Left lung (tissue), 10 donors: ENCODE measurements around the gene WRNIP1. TPM values are rescaled to one million over a fixed set of nuclear protein-coding genes. Genes with fewer than 3 reads are reported as not detected.

Experiments used
- ATAC-seq: fragments of 200-7000 bp; cut with Tn5 transposase; one replicate; pipeline ENCODE4 v1.9.1; 2020; ENCODE audit warnings: moderate library complexity
- DNase-seq, 4 donors: peaks; one replicate each; pipeline ENCODE4 v3.0.0-alpha.2; 2013 to 2020
- H3K27ac ChIP-seq, 2 donors: fragments of 200-600 bp; sonication (generic) in 1 of 2; one replicate each; pipeline versions ENCODE4 v1.5.0 to v1.8.0; 2020 to 2021
- H3K27me3 ChIP-seq, 2 donors: fragments of 200-600 bp; sonication (generic) in 1 of 2; one replicate each; pipeline versions ENCODE4 v1.5.0 to v1.8.0; 2020 to 2021
- H3K36me3 ChIP-seq, 2 donors: fragments of 200-600 bp; sonication (generic) in 1 of 2; one replicate each; pipeline versions ENCODE4 v1.5.0 to v1.8.0; 2020 to 2021
- H3K4me1 ChIP-seq, 2 donors: fragments of 200-600 bp; one replicate each; pipeline ENCODE4 v1.8.0; 2021
- H3K4me3 ChIP-seq, 2 donors: fragments of 200-600 bp; sonication (generic) in 1 of 2; one replicate each; pipeline versions ENCODE4 v1.5.0 to v1.8.0; 2020 to 2021; ENCODE audit warnings: mild to moderate bottlenecking in 1 of 2
- H3K9me3 ChIP-seq, 2 donors: fragments of 200-600 bp; sonication (generic) in 1 of 2; one replicate each; pipeline versions ENCODE4 v1.5.0 to v1.8.0; 2020 to 2021
- intact Hi-C, 2 donors: fragments of 100-400 bp; cut with DNase I; formaldehyde crosslinking; loops; one replicate each; pipeline versions ENCODE4 v1.11.2 to v1.14.2; 2022
- polyA plus RNA-seq, 6 donors: library from polyadenylated mRNA; unstranded; fragments of 120-200 nt; gene quantifications; one replicate each; pipeline ENCODE4 v1.2.1, GENCODE V29; 2013; ENCODE audit not compliant: insufficient read length in 6 of 6
- total RNA-seq, 2 donors: library from RNA; stranded (reverse); fragmentation: NEBNext Ultra II Directional; extraction: Animal tissue kit (Norgen Biotek cat#: 25700); gene quantifications; one replicate each; pipeline ENCODE4 v1.2.1, GENCODE V29; 2021
- TF ChIP-seq, protein P1 (sequence below), 2 donors: fragments of 200-600 bp; sonication (generic) in 1 of 2; IDR thresholded peaks; one replicate each; pipeline versions ENCODE4 v1.5.0 to v1.8.0; 2021; ENCODE audit warnings: antibody characterized with exemption in 2 of 2
- donor health status: DM: no; HTN: yes; CAD: no.
- donor health status: DM: no; HTN: no; CAD: no.

Gene WRNIP1
- total and polyA plus RNA-seq, 8 donors, result 34.9 to 51.6 (median 49.0) TPM

- peak overlapping the region; percentile 11 to 58 for H3K27ac ChIP-seq
- H3K27me3 ChIP-seq, result no peaks in the 10 kb centered on the region
- intact Hi-C loops, result no loop called here
- peaks cover 0 to 13% of the 10 kb centered on the region in 2 donors for H3K4me1 ChIP-seq
- H3K9me3 ChIP-seq, result no peaks in the 10 kb centered on the region
- peaks cover 0 to 65% of the 10 kb centered on the region in 2 donors for H3K36me3 ChIP-seq
- peak; percentile 58 for ATAC-seq
- TF ChIP-seq, protein P1, sequence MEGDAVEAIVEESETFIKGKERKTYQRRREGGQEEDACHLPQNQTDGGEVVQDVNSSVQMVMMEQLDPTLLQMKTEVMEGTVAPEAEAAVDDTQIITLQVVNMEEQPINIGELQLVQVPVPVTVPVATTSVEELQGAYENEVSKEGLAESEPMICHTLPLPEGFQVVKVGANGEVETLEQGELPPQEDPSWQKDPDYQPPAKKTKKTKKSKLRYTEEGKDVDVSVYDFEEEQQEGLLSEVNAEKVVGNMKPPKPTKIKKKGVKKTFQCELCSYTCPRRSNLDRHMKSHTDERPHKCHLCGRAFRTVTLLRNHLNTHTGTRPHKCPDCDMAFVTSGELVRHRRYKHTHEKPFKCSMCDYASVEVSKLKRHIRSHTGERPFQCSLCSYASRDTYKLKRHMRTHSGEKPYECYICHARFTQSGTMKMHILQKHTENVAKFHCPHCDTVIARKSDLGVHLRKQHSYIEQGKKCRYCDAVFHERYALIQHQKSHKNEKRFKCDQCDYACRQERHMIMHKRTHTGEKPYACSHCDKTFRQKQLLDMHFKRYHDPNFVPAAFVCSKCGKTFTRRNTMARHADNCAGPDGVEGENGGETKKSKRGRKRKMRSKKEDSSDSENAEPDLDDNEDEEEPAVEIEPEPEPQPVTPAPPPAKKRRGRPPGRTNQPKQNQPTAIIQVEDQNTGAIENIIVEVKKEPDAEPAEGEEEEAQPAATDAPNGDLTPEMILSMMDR (IDR thresholded peaks at IDR 0.05), result no peak
- no peak for DNase-seq
- no peak overlapping the region for H3K4me3 ChIP-seq
These were observed 18.2 kb downstream of the WRNIP1 start for GRCh38 chr6:2783188-2783963.

DNA sequence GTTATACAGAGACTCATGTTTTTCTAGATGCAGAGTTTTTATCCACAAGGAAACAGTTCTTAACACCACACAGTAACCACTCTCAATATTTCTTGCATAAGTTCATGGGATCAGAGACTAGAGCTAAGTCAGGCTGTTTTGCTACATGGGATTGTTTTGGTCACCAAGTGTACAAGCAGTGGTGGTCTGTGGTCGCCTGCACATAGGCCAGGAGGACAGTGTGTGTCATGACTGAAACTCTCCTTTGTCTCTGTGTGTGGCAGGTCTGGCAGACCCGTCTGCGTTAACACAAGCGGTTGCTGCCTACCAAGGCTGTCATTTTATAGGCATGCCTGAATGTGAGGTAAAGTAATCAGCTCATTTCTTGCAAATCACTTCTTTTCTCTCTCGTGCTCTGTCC is 18.9 kb downstream of the WRNIP1 start:
- Histone ChIP-seq H3K4me1 (peaks cover 0 to 13% of the 10 kb centered on the region in 2 donors), H3K4me3 (no peak overlapping the region), H3K9me3 (no peaks in the 10 kb centered on the region), H3K27me3 (no peaks in the 10 kb centered on the region), H3K36me3 (peaks cover 0 to 59% of the 10 kb centered on the region in 2 donors), H3K27ac (peak overlapping the region; percentile 11 to 16)
- intact Hi-C loops, result no loop called here
- ATAC-seq (peak; percentile 6), DNase-seq (no peak)
- TF ChIP-seq, protein P1 (IDR thresholded peaks at IDR 0.05), result no peak

DNA sequence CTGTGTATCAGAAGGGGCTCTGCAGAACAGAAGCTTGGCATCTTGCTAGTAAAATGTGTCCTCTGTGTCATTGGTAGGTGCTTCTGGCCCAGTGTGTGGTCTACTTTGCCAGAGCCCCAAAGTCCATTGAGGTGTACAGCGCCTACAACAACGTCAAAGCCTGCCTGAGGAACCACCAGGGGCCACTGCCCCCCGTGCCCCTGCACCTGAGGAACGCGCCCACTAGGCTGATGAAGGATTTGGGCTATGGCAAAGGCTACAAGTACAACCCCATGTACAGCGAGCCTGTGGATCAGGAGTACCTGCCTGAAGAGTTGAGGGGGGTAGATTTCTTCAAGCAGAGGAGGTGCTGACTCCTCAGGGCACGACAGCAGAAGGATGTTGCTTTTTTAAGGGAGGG is 19.7 kb downstream of the WRNIP1 start:
- H3K27me3 ChIP-seq, result no peaks in the 10 kb centered on the region
- intact Hi-C loops, result no loop called here
- H3K36me3 ChIP-seq, result peaks cover 0 to 50% of the 10 kb centered on the region in 2 donors
- DNase-seq (no peak), ATAC-seq (no peak)
- H3K4me1 ChIP-seq, result peaks cover 0 to 13% of the 10 kb centered on the region in 2 donors
- H3K9me3 ChIP-seq, result no peaks in the 10 kb centered on the region
- peak overlapping the region in 1 of 2 donors; percentile 16 for H3K27ac ChIP-seq
- H3K4me3 ChIP-seq, result no peak overlapping the region
- TF ChIP-seq, protein P1 (IDR thresholded peaks at IDR 0.05), result no peak

DNA sequence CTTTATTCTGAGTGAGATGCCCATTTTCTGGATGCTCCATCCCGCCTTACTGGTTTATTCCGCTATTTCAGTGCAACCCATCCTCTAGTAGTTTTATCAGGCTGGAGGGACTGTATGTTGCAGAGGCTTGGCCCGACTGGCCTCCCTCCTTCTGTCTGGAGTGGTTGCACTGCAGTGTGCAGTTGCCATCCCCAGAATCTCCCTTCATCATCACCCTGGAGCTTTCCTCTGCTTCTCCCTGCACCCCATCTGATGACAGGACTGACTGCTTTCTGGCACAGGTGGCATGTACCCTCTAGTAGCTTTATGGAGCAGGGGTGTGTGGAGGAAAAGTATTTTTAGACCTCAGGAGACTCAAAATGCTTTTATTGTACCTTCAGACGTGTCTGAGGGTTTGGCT is 21.1 kb downstream of the WRNIP1 start:
- no peak overlapping the region for H3K27ac ChIP-seq
- H3K36me3 ChIP-seq, result peaks cover 0 to 37% of the 10 kb centered on the region in 2 donors
- H3K27me3 ChIP-seq, result no peaks in the 10 kb centered on the region
- TF ChIP-seq, protein P1 (IDR thresholded peaks at IDR 0.05), result no peak
- ATAC-seq, result no peak
- H3K4me1 ChIP-seq, result peaks cover 6 to 23% of the 10 kb centered on the region in 2 donors
- no peaks in the 10 kb centered on the region for H3K9me3 ChIP-seq
- intact Hi-C loops, result no loop called here
- no peak overlapping the region for H3K4me3 ChIP-seq
- no peak for DNase-seq

- peak; percentile 94 for ATAC-seq
- H3K9me3 ChIP-seq, result no peaks in the 10 kb centered on the region
- DNase-seq, result peak in 3 of 4 donors; percentile 45 to 73 (median 73)
- intact Hi-C loops, result loop anchor here in 1 of 2 donors (5.0 kb wide), 1 partner anchor 141 kb away; no protein-coding TSS in a partner anchor
- peaks cover 6 to 55% of the 10 kb centered on the region in 2 donors for H3K4me1 ChIP-seq
- TF ChIP-seq, protein P1 (IDR thresholded peaks at IDR 0.05), result peak; percentile 64 to 72
- no peaks in the 10 kb centered on the region for H3K27me3 ChIP-seq
- peak overlapping the region; percentile 45 to 64 for H3K27ac ChIP-seq
- no peak overlapping the region for H3K4me3 ChIP-seq
- H3K36me3 ChIP-seq, result peaks cover 0 to 7% of the 10 kb centered on the region in 2 donors
These were observed 25.6 kb downstream of the WRNIP1 start for GRCh38 chr6:2790588-2791449.
